ENCODE data around the gene DENND1A.
"Not testable (repeated sequence)": the region's sequence is repeated elsewhere in the genome, so short reads cannot be mapped to it uniquely, and the experiment has no call there.

DENND1A gene

DNA sequence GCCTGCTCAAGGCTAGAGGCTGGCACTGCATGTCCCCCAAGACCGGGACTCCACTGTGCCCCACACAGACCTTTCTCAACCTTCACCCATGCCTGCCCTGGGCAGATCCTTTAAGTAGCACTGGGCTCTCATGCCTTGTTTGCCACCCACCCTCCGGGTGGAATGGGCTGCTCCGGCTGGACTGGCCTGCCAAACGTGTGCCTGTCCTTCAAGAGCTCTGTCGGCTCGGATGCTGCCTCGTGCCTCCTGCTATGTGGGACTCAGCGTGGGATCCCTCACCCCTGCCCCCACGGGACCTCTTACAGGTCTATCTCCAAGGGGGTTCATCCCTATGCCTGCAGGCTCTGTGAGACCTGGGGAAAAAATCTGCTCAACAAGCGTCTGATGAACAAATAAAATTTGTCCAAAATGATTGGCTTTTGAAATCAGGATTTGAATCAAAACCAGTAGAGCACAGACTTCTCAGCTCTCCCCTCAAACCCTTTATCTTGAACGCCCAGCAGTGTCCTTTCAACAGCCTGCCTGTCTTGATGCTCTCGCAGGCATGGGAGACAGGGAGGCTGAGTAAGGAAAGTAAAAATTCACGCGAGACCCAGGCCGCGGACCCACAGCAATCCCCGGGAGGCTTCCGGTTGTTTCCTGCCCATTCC, 517.6 kb downstream of the DENND1A start:
- Mint-ChIP-seq H3K36me3 (peaks cover 15% of the 10 kb centered on the region), H3K4me3 (no peak overlapping the region), H3K4me1 (no peaks in the 10 kb centered on the region), H3K27me3 (no peaks in the 10 kb centered on the region), H3K9me3 (no peaks in the 10 kb centered on the region), H3K27ac (no peak overlapping the region)
- no peak for ATAC-seq

GRCh38 chr9:123411636-123412035, 518.3 kb downstream of the DENND1A start:
- no peaks in the 10 kb centered on the region for H3K9me3 Mint-ChIP-seq
- no peaks in the 10 kb centered on the region for H3K4me1 Mint-ChIP-seq
- H3K36me3 Mint-ChIP-seq = peaks cover 21% of the 10 kb centered on the region
- H3K4me3 Mint-ChIP-seq = no peak overlapping the region
- H3K27ac Mint-ChIP-seq = no peak overlapping the region
- ATAC-seq = no peak
- H3K27me3 Mint-ChIP-seq = no peaks in the 10 kb centered on the region

- Mint-ChIP-seq H3K27me3 (no peaks in the 10 kb centered on the region), H3K36me3 (peaks cover 19% of the 10 kb centered on the region), H3K4me3 (no peak overlapping the region), H3K27ac (no peak overlapping the region), H3K9me3 (no peaks in the 10 kb centered on the region), H3K4me1 (no peaks in the 10 kb centered on the region)
- ATAC-seq = no peak
These were observed 518.7 kb downstream of the DENND1A start for GRCh38 chr9:123411191-123411590.

GRCh38 chr9:123410281-123410910, 519.5 kb downstream of the DENND1A start:
- peaks cover 14% of the 10 kb centered on the region for H3K36me3 Mint-ChIP-seq
- H3K27ac Mint-ChIP-seq = no peak overlapping the region
- no peak for ATAC-seq
- H3K4me1 Mint-ChIP-seq = no peaks in the 10 kb centered on the region
- H3K27me3 Mint-ChIP-seq = no peaks in the 10 kb centered on the region
- H3K4me3 Mint-ChIP-seq = no peak overlapping the region
- H3K9me3 Mint-ChIP-seq = no peaks in the 10 kb centered on the region

DNA sequence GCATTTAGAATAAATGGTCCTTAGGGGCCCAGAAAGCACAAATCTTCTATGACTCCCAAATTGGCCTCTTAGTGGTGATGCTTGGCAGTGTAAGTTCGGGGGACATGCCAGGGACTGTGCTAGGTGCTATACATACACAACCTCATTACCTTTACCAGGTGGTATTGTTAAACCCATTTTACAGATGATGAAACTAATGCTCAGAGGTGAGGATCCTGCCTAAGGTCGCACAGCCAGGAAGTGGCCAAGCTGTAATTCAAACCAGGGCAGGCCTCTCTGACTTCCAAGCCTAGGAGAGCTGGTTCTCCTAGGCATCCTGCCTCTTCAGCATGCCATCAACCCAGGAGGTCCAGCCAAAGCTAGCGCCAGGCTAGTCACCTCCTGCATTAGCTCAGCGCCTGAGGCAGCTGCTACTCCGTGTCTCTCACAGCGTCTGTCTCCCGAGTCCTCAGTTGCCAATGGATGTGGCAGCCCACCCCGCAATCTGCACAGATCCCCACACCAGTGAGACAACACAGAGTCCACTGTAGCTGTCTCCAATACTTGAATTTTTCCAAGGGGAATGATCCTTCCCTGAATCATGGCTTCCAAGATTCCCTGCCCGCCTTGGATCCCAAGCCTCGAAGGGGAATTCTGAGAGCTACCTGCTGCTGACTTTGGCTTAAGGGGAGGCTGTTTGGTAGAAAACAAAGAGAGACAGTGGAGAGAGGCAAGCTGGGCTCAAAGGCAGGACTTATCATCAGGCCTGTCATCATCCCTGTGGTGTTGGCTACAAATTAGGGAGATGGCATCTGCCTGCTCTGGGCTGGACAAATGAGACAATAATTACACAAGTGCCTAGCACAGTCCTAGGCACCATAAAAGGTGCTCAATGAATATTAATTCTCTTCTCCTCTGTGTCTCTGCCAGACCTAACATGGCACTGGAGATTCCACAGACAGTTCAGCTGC, 521.3 kb downstream of the DENND1A start:
- Mint-ChIP-seq H3K4me1 (no peaks in the 10 kb centered on the region), H3K9me3 (no peaks in the 10 kb centered on the region), H3K27me3 (no peaks in the 10 kb centered on the region), H3K27ac (no peak overlapping the region), H3K36me3 (peaks cover 14% of the 10 kb centered on the region), H3K4me3 (no peak overlapping the region)
- ATAC-seq = no peak

DNA sequence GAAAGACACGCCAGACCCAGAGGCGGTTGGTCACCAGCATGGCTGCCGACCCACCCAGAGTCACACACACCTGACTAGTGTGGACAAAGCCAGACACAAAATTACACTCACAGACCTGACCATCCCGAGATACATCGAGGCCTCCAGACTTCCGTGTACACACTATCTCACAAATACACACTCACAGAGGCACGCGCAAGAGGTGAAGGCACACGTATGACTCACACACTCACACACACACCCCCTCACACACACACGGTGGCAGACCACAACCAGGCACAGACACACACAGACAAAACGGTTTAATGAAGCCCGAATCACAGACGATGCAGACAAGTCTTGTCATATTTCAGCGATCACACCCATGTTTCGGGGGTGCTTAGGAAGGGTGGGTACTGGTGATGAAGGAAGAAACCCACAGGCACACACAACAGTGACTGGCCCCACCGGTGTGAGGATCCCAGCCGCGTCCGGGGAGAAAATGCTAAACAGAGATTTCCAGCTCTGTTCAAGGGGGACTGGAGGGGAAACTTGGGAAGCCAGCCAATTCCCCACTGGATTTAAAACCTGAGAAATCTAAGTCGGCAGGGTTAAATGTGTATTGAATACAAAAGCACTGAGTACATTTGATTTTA, 522.6 kb downstream of the DENND1A start:
- Mint-ChIP-seq H3K9me3 (no peaks in the 10 kb centered on the region), H3K36me3 (peaks cover 14% of the 10 kb centered on the region), H3K27ac (no peak overlapping the region), H3K4me1 (no peaks in the 10 kb centered on the region), H3K27me3 (no peaks in the 10 kb centered on the region), H3K4me3 (no peak overlapping the region)
- ATAC-seq = no peak

DNA sequence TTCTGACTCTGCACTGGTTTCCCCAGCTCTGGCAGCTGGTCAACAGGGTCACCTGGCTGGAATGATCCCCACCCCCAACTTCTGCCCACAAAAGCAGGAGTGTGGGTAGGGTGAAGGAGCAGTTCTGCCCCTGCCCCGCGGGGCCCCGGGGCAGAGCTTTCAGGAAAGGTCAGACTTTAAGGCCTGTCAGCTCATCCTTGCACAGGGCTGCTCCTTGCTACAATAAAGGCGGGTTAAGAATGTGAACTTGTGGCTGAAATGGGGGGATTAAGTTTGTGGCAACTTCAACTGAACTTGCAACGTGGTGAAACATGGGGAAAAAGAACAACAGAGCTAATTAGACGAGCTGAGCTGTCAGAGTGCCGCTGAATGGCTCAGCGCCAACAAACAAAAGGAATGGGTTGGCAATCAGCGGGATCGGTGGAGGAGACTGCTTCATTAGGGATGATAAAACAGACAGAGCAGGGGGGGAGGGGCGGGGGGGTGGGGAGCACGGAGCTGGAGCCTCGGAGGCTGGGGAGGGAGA, 523.2 kb downstream of the DENND1A start:
- no peak for ATAC-seq
- Mint-ChIP-seq H3K27ac (no peak overlapping the region), H3K27me3 (no peaks in the 10 kb centered on the region), H3K4me1 (no peaks in the 10 kb centered on the region), H3K9me3 (no peaks in the 10 kb centered on the region), H3K36me3 (peaks cover 14% of the 10 kb centered on the region), H3K4me3 (no peak overlapping the region)

- Mint-ChIP-seq H3K4me3 (no peak overlapping the region), H3K9me3 (no peaks in the 10 kb centered on the region), H3K4me1 (no peaks in the 10 kb centered on the region), H3K27ac (no peak overlapping the region), H3K27me3 (no peaks in the 10 kb centered on the region), H3K36me3 (peaks cover 11% of the 10 kb centered on the region)
- no peak for ATAC-seq
These were observed 523.9 kb downstream of the DENND1A start for GRCh38 chr9:123406016-123406415.

DNA sequence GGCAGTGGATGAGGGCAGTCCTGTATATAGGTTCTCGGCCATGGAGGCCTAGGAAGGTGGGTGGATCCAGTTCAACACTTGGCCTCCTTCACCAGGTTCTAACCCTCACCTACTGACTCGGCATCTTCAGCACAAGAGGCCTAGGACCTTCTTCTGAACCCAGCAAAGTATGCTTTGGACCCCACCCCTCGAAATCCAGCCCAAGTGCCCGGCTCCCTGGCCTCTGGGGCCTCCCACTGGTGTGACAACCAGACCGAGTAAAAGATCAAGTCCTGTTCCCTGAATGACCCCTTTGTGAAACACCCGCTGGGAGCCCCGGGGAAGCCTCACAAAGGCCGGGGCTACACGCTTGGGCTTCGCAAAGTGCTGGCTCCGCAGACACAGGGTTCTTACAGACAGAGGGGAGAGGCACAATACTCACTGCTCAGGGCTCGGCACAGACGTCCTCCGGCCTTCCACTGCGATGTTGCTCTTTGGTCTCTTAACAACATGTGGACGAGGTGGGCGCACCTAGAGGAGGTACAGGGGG, 526.9 kb downstream of the DENND1A start:
- Mint-ChIP-seq H3K4me3 (no peak overlapping the region), H3K27me3 (no peaks in the 10 kb centered on the region), H3K27ac (no peak overlapping the region), H3K4me1 (no peaks in the 10 kb centered on the region), H3K9me3 (no peaks in the 10 kb centered on the region), H3K36me3 (peaks cover 9% of the 10 kb centered on the region)
- ATAC-seq = no peak

DNA sequence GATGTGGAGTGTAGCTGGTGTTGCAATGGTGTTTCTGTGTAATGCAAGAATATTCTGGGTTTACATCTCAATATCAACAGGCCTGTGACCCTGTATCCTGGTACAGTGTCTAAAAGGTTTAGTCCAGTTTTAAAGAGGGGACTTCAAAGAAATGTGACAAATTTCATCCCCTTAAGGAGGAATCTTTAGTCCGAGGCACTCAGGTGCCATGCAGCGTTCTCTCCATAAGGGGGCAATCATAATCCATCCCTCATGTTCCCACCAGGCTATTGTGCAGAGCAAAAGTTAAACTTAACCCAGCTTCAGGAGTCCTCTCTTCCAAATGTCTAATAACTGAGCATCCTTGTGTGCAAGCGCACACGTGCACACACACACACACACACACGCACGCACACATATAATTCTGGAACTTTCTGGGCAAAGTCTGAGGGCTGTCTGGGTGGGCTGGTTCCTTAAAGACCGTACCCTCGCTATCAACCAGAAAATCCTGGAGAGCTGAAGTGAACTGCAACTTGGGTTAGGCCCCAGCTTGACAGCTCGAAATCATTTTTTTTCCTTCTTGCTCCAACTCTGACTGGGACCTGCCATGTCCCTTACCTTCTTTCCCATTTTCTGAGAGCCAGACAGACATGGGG, 527.9 kb downstream of the DENND1A start:
- no peaks in the 10 kb centered on the region for H3K27me3 Mint-ChIP-seq
- peaks cover 6% of the 10 kb centered on the region for H3K36me3 Mint-ChIP-seq
- ATAC-seq = no peak
- no peak overlapping the region for H3K27ac Mint-ChIP-seq
- no peaks in the 10 kb centered on the region for H3K9me3 Mint-ChIP-seq
- H3K4me3 Mint-ChIP-seq = no peak overlapping the region
- H3K4me1 Mint-ChIP-seq = no peaks in the 10 kb centered on the region

GRCh38 chr9:123400926-123401503, 528.9 kb downstream of the DENND1A start:
- Mint-ChIP-seq H3K9me3 (no peaks in the 10 kb centered on the region), H3K4me1 (no peaks in the 10 kb centered on the region), H3K27me3 (no peaks in the 10 kb centered on the region), H3K27ac (no peak overlapping the region), H3K4me3 (no peak overlapping the region), H3K36me3 (no peaks in the 10 kb centered on the region)
- no peak for ATAC-seq

DNA sequence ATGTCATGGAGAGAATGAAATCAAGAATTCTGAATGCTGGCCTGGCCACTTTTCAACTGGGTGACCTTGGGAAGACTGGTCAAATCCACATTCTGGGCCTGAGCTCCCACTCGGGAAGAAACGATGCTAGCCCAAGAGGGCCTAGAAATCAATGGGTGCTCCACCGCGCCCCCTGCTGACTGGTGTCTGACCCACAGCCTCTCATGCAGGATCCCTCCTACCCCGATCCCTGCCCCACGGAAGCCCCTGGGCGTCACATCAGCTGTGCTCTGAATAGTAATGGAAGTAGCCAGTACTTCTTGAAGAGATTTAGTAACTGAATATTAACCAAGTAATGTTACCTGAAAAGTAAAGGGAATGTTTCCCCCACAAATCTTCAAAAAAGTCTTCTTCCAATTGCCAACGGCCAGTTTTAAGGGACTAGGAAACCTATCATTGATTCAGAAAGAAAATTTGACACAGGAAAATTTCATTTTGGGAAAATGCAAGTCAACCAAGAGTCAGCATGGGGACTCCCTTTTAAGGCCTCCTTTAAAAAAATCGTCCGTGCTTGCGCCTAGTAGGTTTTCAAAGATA, 530.0 kb downstream of the DENND1A start:
- no peak for ATAC-seq
- no peaks in the 10 kb centered on the region for H3K36me3 Mint-ChIP-seq
- no peak overlapping the region for H3K4me3 Mint-ChIP-seq

DNA sequence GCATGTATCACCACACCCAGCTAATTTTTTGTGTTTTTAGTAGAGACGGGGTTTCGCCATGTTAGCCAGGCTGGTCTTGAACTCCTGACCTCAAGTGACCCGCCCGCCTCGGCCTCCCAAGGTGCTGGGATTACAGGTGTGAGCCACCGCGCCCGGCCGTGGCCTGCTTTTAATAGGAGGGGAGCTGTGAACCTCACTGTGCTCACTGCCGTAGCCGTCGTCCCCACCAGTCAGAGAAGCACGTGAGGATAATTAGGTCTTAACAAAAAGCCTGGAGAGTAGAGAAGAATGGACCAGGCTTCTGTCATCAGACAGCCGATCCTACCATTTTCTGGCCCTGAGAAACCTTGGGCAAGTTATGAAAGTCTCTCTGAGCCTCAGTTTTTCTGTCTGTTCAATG, 531.0 kb downstream of the DENND1A start:
- ATAC-seq, H3K9me3 Mint-ChIP-seq: not testable (repeated sequence)

More for the DNA sequence above, 530.0 kb downstream of the DENND1A start:
- H3K27ac Mint-ChIP-seq = no peak overlapping the region
- no peaks in the 10 kb centered on the region for H3K27me3 Mint-ChIP-seq
- H3K4me1 Mint-ChIP-seq = no peaks in the 10 kb centered on the region
- H3K9me3 Mint-ChIP-seq = no peaks in the 10 kb centered on the region

DNA sequence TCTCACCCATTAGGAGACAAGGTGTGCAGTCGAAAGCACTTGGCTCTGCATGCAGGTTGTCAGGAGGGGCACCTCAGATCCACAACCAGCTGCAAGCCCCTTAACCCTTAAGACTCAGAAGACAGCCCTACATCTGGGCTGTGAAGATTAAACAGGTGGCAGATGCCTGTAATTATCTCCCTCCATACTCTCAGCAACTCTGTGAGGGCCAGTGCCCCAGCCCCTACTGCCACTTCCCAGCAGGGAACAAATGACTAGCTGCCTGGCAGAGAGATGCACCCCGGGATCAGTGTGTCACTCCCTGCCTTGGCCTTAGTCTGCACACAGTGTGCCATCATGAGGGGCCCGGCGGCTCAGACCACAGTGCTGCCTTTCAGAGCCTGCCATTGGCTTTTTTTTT, 532.0 kb downstream of the DENND1A start:
- H3K4me1 Mint-ChIP-seq = no peaks in the 10 kb centered on the region
- ATAC-seq = no peak
- H3K36me3 Mint-ChIP-seq = no peaks in the 10 kb centered on the region
- H3K27me3 Mint-ChIP-seq = no peaks in the 10 kb centered on the region
- peaks cover under 1% of the 10 kb centered on the region for H3K9me3 Mint-ChIP-seq
- no peak overlapping the region for H3K4me3 Mint-ChIP-seq
- no peak overlapping the region for H3K27ac Mint-ChIP-seq

More for the DNA sequence above, 531.0 kb downstream of the DENND1A start:
- H3K27ac Mint-ChIP-seq, H3K4me1 Mint-ChIP-seq, H3K27me3 Mint-ChIP-seq, H3K36me3 Mint-ChIP-seq, H3K4me3 Mint-ChIP-seq: not testable (repeated sequence)
